Measurements from ENCODE around the gene MBOAT1. TPM values are rescaled to one million over a fixed set of nuclear protein-coding genes. Genes with fewer than 3 reads are reported as not detected.
"Not testable (repeated sequence)": the region's sequence is repeated elsewhere in the genome, so short reads cannot be mapped to it uniquely, and the experiment has no call there.

The MBOAT1 gene
- total RNA-seq, 1 donor from 2014 or later, result 22.0 TPM

- DNase-seq, result no peak
These were observed 10.0 kb downstream of the MBOAT1 start for GRCh38 chr6:20202324-20202658.

DNA sequence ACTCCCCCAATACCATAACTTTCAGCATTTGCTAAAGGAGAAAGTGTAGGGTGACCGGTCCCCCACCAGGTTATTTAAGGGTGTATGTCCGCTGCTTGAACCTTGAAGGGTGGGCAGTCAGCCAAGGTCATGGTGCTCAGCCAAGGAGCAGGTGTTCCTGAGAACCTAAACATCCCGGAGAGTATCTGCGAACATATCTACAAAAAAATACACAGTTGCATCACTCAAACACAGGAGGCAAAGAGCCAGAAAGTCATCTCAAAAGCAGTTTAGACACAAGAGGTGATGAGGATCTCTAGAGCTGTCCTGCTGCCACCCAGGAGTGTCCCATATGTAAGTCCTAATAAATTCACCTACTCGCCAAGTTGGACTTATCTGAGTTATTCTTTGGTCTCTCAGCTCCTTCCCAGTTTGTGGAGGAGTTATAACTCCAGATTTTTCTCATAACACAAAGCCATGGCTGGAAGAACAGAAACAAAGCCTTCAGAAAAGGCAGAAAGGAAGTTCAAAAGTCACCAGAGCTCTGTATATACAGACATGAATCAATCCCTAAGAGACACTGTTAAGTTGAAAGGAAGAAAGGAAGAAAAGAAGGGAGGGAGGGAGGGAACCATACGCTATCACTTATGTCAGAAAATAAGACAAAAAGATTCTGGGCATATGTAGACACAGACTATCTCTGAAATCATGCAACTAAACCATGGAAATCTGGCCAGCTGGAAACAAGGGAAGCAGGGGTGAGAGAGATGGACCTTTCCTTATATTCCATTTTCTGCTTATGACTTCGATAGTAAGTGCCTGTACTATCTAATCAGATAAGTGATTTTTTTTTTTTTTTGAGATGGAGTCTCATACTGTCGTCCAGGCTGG lies 11.3 kb downstream of the MBOAT1 start:
- no peak for DNase-seq

GRCh38 chr6:20198775-20199174 lies 13.5 kb downstream of the MBOAT1 start:
- DNase-seq, result no peak

- no peak for DNase-seq
These were observed 14.0 kb downstream of the MBOAT1 start for GRCh38 chr6:20198156-20198774.

DNA sequence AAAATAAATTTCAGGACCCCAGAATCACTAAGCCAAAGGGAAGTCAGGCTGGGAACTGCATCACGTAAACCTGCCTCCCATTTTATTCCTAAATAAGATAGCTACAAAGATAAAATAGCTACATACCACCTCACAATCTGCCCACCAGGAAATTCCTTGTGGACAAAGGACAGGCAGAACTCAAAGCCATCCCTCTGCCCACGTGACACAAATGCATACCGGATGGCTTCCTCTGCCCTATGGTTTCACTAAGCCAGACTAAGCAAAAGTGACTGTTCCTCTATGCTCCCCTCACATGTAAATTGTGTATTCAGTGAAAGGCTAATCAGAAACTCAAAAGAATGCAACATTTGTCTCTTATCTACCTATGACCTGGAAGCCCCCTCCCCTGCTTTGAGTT lies 15.0 kb downstream of the MBOAT1 start:
- peak; percentile 20 for DNase-seq

DNA sequence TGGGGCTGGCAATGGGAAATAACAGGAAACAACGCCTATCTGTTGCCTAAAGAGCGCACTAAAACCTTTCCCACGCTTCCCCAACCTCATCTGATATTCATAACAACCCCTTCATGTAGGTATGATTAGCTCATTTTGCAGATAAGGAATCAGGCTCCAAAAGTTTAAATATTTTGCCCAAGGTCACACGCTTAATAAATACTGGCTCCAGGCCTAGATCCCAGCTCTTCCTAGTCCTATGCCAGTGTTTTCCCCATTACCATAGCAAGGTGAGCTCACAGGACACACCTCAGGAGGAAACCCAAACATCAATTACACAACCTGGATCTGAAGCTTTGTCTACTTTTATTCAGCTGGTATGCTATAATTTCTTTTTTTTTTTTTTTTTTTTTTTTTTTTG lies 19.6 kb downstream of the MBOAT1 start:
- DNase-seq, result peak; percentile 2

DNA sequence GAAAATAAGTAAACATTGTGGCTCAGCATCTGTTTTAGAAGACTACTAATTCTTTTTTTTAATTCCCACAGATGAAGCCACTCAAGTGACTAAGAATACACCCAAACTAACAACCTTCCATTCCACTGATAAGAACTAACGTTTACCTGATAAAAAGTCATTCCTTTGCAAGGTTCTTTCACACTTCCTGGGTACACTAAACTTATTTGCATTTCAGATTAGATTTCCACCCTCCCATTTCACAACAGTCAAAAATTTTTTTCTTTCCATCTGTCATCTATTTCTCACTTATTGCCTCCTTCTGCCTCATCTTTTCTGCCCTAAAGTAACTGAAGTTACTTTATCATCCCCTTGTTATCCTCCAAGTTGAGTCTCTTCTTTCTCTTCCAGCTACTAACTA lies 20.3 kb downstream of the MBOAT1 start:
- DNase-seq, result no peak

- no peak for DNase-seq
These were observed 23.6 kb downstream of the MBOAT1 start for GRCh38 chr6:20188630-20189075.

- DNase-seq, result no peak
These were observed 25.3 kb downstream of the MBOAT1 start for GRCh38 chr6:20186981-20187380.

GRCh38 chr6:20183706-20184105 lies 28.6 kb downstream of the MBOAT1 start:
- no peak for DNase-seq

- no peak for DNase-seq
These were observed 29.2 kb downstream of the MBOAT1 start for GRCh38 chr6:20182926-20183521.

- DNase-seq, result no peak
These were observed 30.2 kb downstream of the MBOAT1 start for GRCh38 chr6:20182069-20182468.

GRCh38 chr6:20180935-20181334 lies 31.3 kb downstream of the MBOAT1 start:
- DNase-seq, result no peak

- not testable (repeated sequence) for DNase-seq
These were observed 32.8 kb downstream of the MBOAT1 start for GRCh38 chr6:20179287-20180045.

DNA sequence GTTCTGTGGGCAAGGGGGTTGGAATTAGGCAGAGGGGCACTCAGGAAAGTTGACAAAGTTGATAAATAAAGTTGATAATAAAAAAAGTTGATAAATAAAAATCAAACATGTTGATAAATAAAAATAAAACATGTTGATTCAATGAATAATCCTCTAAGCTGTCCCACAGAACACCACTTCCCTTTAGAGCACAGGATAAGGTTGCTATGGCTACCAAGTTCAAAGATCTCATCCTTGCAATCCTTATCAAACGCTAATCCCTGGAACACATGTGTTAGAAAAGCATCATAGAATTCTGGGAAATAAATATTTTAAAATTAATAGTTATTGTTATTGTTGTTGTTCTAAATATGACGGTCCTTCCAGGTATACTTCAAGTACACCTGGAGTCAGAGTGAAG lies 33.9 kb downstream of the MBOAT1 start:
- DNase-seq, result no peak

GRCh38 chr6:20175810-20176410 lies 36.4 kb downstream of the MBOAT1 start:
- DNase-seq, result no peak

DNA sequence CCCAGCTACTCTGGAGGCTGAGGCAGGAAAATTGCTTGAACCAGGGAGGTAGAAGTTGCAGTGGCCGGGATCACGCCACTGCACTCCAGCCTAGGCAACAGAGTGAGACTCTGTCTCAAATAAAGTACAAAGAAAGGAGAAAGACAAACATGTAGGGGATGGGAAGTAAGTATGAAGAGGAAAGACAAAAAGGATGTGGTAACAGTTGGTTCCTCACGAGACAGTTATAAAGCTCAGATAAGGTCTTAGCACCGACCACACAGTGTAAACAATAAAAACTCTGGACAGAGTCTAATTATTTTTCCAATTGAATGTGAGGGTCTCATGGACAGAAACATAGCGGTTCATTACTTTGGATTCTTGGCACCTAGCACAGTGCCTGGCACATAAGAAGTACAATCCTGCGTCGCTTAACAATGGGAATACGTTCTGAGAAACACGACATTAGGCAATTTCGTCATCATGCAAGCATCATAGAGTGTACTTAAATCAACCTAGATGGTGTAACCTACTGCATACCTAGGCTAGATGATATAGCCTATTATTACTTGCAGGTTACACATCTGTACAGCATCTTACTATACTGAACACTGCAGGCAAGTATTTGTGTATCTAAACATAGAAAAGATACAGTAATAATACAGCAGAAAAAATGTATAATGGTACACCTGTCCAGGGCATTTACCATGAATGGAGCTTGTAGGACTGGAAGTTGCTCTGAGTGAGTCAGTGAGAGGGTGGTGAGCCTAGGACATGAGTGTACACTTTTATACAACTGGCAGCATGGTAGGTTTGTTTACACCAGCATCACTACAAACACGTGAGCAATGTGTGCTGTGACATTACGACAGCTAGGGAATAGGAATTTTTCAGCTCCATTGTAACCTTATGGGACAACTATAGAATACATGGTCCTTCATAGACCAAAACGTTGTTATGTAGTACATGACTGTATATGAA lies 38.2 kb downstream of the MBOAT1 start:
- DNase-seq, result no peak

- no peak for DNase-seq
These were observed 39.3 kb downstream of the MBOAT1 start for GRCh38 chr6:20172842-20173456.

DNA sequence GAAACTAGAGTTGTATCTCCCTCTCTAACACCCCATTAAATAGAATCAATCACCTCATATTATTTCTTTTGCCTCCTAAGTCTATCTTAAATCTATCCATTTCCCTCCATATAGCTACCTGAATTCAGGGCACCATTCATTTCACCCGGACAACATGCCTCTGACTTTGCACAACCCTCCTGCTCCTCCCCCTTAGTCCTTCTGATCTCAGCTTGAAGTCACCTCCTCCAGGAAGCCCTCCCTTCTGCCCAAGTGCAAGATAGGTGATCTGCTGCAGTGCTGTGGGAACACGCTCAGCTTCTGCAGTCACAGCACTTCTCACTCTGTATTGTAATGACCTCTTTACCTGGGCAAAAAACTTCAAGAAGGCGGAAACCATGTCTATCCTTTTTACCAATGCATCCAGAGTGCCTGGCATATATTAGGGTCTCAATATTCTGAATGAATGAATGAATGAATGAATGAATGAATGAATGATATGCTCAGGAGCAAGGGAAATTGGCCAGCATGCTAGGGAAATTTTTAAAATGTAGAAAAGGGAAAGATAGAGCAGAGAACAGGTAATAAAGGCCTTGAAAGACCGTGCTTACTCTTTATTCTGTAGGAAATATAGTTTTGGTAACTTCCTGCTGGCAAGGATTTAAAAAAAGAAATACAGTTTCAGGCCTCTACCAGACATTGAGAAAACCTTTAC lies 41.7 kb downstream of the MBOAT1 start:
- no peak for DNase-seq

- DNase-seq, result no peak
These were observed 42.5 kb downstream of the MBOAT1 start for GRCh38 chr6:20169786-20170185.
